GM18870 (cell line): ENCODE measurements around the gene CNDP1.
"Not testable (repeated sequence)": the region's sequence is repeated elsewhere in the genome, so short reads cannot be mapped to it uniquely, and the experiment has no call there.

Source experiments
- ATAC-seq: cut with Tn5 transposase; IDR thresholded peaks from one replicate; pipeline ENCODE4 v1.9.1; 2021; ENCODE audit warnings: moderate library complexity; ENCODE audit not compliant: unreplicated experiment

The CNDP1 gene, protein sequence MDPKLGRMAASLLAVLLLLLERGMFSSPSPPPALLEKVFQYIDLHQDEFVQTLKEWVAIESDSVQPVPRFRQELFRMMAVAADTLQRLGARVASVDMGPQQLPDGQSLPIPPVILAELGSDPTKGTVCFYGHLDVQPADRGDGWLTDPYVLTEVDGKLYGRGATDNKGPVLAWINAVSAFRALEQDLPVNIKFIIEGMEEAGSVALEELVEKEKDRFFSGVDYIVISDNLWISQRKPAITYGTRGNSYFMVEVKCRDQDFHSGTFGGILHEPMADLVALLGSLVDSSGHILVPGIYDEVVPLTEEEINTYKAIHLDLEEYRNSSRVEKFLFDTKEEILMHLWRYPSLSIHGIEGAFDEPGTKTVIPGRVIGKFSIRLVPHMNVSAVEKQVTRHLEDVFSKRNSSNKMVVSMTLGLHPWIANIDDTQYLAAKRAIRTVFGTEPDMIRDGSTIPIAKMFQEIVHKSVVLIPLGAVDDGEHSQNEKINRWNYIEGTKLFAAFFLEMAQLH

DNA sequence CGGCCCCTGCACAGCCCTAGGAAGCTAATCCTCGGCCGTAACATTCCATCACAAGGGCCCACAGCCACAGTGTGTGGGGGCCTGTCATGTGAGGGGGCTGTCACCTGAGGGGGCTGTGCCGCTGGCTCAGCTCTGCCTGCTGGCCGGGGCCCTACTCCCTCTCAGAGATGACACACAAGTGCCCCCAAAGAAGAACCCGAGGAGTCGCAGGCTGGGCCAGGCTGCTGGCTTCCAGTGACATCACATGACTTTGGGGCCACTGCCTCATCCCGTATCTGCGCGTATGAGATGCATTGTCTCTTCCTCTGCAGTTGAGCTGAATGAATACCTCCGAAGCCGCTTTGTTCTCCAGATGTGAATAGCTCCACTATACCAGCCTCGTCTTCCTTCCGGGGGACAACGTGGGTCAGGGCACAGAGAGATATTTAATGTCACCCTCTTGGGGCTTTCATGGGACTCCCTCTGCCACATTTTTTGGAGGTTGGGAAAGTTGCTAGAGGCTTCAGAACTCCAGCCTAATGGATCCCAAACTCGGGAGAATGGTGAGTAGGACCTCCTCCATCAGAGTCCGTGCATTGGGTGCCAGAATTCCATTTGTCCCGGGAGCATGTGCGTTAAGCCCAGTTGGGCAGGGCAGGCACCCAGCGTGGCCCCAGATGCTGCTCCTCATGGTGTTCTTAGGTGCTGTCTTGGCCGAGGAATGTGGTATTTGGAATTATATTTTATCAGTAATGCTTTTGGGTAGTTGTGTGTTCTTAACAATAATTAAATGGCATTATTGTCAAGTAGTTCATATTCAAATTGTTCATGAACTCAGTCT, at the start of gene CNDP1:
TSS of gene CNDP1 (plus strand) at position 351 of the 820 bp plus-strand sequence. CDS start at position 519, 168 bp downstream.
- ATAC-seq = no peak

DNA sequence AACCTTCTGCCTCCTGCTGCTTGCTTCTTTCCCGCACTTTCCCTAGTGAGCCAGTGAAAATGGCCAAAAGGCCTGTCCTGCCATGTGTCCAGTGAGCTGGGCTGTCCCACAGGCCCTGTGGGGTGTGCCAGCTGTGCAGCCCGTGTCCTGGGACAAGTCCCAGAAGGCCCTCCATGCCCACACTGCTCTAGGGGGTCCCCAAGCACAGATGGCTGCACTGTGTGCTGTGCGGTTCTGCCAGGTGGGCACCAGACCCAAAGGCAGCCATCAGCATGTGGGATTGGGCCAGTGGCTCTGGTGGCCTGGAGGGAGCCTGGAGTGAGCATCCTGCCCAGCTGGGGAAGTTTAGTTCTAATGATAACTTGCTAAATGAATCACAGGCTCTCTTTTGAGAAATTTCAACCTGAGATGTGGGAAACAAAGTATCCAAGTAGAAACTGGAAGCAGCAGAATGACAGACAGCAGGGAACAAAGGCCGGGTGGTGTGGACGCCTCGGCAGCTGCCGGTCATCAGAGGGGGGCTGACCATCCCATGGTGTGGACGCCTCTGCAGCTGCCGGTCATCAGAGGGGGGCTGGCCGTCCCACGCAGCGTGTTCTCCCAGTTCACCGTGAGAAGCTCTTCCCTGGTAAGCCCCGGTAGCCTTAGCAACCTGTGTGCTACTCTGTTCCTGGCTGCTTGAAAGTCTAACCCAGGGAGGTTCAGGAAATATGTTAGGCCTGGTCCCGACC, 48.0 kb upstream of the CNDP1 start:
- no peak for ATAC-seq

DNA sequence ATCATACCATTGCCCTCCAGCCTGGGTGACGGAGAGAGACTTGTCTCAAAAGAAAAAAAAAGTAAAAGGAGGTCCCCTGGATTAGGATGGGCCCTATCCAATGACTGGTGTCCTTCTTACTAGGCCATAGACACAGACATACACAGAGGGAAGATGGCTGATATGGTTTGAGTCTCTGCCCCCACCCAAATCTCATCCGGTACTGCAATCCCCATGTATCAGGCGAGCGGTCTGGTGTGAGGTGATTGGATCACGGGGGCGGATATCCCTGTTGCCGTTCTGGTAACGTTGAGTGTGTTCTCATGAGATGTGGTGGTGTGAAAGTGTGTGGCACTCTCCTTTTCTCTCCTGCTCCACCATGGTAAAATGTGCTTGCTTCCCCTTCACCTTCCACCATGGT, 45.9 kb upstream of the CNDP1 start:
- ATAC-seq = no peak

DNA sequence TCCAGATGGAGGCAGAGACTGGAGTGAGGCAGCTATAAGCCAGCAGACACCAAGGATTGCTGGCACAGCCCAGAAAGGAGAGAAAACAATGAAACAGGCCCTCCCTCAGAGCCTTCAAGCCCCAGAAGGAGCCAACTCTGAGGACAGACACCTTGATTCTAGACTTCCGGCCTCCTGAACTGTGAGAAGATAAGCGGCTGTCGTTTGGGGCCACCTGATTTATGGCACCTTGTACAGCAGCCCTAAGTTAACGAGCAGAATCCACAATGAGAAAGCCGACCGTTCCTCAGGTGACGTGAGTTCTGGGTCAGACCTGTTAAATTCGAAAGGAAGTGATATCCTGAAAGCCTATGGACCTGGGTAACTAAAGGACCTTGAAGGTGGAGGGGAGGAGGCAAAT, 45.4 kb upstream of the CNDP1 start:
- ATAC-seq = no peak

DNA sequence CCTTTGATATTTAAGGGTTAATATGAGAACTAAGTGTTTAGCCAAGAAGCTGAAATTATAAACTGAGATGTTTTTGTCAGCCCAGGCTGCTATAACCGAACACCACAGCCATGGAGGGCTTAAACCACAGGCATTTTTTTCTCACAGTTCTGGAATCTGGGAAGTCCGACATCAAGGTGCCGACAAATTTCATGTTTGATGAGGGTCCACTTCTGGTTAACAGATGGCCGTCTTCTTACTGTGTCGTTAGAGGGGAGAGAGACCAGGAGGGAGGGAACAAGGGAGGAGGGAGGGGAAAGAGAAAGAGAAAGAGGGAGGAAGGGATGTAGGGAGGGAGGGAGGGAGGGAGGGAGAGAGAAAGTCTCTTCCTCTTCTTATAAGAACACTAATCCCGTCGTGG, 44.6 kb upstream of the CNDP1 start:
- ATAC-seq = no peak

DNA sequence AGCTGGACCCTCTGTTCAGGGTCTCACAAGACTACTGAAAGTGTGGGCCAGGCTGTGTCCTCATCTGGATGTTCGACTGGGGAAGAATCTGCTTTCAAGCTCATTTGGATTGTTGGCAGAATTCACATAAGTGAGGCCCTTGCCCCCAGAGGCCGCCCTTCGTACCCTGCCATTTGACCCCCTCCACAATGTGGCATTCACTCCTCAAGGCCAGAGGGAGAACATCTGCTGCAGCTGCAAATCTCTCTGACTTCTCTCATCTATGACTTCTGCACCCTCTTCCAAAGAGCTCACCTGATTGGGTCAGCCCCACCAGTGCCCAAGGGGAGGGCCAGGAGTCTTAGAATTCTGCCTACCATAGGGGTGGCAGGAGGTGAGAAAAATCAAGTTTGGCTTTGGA, 42.0 kb upstream of the CNDP1 start:
- no peak for ATAC-seq

DNA sequence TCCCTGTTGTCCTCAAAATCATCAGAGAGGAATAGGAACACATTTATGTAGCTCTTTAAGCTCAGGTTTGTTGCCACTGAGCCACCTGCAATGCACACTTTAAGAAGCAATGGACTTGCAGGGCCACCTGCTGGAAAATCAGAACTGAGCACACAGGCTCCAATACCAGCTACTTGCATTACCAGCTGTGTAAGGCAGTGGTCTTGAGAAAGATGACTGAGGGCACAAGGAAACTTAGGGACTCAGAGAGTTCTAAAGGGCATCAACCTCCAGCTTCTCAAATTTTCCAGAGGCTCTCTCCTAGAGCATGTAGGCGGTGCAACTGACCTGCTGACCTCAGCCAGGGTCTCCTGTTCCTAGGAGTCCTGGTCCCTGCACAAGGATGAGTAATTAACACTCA, 40.6 kb upstream of the CNDP1 start:
- ATAC-seq = no peak

DNA sequence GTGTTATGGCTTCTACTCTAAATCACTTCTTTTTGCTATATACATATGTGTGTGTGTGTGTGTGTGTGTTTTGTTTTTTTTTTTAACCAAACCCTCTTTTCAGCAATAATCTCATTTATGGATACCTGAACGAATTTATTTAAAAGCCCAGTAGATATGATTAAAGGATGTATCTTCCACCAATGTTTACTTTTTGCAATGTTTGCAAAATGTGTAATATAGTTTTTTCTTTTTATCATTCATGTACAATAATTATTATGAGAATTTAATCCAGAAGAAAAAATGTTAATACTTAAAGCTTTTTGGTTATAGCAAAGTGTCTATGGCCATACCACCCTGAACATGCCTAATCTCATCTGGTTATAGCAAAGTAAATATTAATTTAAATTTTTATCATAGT, 39.8 kb upstream of the CNDP1 start:
- no peak for ATAC-seq

DNA sequence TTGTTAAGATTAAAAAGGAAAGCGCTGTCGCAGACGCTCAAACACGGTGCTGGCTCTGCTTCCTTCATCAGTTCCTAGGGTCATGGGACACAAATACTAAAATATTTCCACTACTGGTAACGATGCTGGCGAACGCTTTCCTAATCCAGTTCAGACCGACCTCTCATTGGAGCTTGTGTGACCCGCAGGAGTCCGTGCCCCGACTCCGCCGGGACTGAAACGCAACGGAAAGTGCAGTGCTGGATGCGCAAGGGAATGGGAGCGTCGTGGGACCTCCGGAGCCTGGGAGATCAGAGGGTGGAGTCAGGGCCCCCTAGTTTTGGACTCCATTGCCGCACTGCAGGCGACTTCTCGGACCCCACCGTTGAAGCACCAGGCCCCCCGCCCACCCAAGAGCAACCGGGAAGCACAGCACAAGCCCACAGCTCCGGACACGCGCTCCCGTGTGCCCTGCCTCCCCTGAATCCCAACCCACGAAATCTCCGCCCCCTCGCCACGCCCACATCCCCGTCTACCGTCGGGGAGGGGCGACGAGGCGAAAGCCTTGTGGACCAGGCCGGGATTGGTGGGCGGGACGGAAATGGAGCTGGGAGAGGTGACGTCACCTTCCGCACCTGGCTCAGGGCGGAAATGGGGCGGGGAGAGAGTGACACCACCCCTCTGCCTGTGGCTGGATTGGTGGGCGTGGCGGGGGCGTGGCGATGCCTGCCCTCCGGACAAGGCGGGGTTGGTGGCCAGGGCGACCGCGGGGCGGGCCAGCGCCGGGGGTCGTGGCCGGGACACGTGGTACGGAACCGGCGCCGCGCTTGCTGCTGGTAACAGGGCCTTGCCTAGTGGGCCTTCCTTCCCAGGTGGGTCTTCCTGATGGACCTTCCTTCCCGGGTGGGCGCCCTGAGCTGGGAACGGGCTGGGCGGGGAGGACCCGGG, 38.5 kb upstream of the CNDP1 start, which contains the start of gene CNDP2:
TSS of gene CNDP2 (plus strand) at position 783 of the 927 bp plus-strand sequence. CDS start 3,611 bp downstream, outside the sequence.
- ATAC-seq = peak; percentile 62

DNA sequence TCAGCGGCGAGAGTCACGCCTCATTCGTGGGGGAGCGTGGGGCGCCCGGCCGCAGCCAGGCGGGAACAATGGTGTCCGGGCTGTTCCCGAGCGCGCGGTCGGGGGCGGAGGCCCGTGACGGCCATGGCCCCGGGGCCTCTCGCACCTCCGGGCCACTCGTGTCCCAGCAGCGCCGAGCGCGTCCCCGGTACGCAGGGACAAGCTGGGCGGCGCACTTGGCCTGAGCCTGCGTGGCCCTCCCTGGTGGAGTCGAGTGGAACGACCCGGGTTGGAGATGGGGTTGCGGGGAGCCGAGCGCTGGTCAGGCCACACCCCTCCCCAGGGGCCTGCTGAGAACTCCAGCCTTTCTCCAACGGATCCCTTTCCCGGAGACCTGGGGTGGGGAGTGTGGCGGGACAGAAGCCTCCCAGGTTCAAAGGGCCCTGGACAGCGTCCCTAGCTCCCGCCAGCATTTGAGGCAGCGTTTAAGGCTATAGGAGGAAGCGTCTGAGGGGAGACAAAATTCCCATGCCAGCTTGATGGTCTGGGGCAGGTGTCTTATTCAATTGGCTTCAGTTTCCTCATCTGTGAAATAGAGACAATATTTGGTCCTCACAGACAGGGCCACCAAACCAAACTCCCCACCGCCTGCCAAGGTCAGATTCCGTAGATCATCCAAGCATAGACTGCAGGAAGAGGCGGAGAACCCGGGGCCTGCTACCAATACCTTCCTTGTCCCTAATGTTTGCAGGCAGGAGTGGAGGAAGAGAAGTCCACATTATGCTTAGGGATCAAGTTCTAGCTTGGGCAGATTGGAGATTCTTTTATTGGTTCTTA, 37.6 kb upstream of the CNDP1 start:
- ATAC-seq = peak; percentile 12

DNA sequence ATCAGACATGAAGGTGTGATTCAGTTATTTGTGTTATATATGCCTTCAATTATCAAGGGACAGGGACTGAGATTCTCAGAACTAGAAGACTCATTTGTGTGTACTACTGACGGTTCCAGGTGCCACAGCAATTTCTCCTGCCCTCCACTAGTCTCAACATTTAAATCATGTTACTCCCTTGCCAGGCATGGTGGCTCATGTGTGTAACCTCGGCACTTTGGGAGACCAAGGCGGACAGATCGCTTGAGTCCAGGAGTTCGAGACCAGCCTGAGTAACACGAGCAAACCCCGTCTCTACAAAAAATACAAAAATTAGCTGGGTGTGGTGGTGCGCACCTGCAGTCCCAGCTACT, 37.0 kb upstream of the CNDP1 start:
- ATAC-seq = no peak

DNA sequence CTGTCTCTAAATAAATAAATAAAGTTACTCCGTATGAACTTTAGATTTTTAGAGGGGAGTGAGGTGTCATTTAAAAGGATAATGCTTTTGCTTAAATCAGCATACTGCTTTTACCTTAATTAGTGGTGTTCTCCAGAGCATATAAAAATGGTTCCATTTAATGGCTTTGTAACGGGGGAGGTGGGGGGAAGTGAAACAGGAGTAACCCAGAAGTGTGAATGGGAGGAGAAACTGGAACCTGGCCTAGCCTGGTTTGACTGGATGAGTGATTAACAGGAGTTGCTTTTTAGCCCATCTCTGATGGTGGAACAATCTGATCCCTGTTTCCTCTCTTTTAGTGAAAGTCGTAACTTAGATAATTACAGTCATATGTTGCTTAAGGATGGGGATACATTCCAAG, 36.5 kb upstream of the CNDP1 start:
- ATAC-seq = no peak

DNA sequence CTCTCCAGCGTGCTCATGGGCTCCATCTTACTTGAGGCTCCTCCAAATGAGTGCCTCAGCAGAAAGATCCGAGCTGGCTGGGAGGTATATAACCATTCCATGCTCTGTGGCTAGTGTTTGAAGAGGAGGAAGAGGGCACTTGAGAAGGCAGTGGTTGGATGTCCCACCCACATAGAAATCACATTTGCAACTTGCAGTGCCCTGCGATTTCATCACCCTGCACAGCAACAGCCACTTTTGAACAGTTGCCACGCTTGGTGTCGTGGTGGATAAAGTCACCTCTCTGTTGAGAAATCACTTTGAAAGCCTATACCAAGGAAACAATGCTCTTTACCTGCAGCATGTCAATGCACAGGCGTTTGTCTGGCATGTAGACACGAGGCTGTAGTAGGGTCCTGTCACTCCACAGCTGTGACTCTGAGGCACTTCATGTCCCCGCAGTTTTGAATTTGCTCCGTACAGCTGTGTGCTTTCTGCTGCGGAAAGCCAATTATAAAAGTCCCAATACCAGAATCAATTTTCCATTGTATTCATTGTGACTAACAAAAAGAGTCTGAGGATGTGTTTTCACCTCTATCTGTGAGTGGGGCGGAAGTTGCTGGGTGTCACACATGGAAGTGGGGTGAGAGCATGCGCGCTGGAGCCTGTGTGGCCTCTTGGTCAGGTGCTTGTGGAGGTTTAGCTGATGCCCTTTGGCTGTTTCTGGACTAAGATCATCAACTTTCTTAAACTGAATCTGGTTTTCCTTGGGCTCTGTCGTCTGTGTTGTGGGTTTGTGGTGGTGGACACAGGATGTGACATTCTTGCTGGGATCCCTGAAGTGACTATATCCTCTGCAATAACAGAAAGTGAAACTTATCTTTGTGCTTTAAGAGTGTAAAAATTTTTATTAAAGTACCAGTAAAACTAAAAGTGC, 35.3 kb upstream of the CNDP1 start:
- ATAC-seq = peak; percentile 32

DNA sequence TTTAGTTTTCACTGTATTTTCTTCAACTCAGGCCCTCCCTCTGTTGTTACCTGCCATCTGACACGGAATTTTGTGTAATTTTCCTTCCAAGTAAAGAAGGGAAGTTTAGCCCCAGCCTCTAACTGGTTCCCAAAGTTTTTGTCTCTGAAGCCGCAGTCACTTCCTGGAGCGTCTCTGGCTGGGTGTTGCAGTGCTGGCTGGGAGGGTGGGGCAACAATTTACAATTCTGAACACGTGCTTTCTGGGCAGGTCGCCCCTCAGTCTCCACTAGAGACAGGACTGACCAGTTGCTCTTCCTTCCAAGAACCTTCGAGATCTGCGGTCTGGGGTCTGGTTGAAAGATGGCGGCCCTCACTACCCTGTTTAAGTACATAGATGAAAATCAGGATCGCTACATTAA, 34.7 kb upstream of the CNDP1 start:
- peak; percentile 34 for ATAC-seq

DNA sequence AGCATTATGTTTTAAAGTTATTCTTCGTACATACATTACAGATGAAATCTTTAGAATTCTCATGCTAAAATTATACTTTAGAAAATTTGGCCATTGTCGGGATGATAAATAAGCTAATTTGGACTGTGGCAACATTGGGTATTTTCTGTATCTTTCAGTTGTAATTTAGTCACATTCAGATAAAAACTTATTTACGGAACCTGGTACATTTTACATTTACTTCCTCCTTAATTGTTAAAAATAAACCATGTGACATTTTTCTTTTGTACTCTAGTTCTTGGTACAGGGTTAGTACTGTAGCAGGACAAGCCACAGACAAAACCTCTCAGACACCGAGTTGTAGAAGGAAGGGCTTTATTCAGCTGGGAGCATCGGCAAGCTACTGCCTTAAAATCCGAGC, 33.9 kb upstream of the CNDP1 start:
- no peak for ATAC-seq

DNA sequence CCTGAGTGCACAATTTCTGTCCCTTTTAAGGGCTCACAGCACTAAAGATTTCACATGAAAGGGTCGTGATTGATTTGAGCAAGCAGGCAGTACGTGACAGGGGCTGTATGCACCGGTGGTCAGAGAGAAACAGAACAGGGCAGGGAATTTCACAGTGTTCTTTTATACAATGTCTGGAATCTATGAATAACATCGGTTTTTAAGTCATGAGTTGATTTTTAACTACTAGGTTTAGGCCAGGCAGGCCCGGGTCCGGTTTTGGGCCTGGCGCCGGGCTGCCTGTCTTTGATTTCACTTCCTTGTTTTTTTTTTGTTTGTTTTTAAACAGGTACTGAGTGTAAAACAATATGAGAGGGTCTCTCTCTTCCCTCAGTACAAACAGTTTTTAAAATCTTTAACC, 33.5 kb upstream of the CNDP1 start:
- not testable (repeated sequence) for ATAC-seq

DNA sequence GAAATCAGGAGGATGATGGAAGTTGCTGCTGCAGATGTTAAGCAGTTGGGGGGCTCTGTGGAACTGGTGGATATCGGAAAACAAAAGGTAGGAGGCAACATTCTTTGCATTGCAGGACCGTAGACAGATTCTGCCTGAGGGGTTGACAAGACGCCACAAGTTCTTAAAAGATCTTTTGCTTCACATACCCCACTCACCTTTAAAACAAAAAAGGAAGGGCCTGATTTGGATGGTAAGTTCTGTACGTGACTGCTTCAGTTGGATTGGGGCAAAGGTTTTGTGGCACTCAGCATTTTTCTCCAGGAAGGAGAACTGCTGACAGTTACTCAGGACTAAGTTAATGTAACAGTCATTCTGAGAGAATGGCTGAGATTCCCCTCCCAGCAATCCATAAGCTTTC, 32.9 kb upstream of the CNDP1 start:
- ATAC-seq = no peak

DNA sequence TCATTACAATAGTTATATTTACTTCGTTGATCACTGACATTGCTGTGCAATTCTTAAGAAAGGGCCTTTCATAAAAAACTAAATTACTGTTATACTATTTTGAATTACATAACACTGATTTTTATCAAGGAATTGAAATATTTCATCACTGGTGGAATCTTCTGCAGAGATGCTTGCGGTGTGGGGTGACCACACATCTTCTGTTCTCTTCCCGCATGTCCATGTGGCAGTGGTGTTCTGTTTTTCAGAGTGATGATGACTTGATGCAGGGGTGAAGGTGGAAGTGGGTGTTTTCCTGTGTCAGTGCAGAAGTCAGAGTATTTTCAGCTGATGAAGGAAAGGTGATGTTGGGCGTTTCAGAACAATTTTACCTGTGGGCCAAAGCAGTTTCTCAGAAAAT, 31.2 kb upstream of the CNDP1 start:
- no peak for ATAC-seq
